ENCODE measurements around the gene FOXR1.

FOXR1 gene, protein sequence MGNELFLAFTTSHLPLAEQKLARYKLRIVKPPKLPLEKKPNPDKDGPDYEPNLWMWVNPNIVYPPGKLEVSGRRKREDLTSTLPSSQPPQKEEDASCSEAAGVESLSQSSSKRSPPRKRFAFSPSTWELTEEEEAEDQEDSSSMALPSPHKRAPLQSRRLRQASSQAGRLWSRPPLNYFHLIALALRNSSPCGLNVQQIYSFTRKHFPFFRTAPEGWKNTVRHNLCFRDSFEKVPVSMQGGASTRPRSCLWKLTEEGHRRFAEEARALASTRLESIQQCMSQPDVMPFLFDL

DNA sequence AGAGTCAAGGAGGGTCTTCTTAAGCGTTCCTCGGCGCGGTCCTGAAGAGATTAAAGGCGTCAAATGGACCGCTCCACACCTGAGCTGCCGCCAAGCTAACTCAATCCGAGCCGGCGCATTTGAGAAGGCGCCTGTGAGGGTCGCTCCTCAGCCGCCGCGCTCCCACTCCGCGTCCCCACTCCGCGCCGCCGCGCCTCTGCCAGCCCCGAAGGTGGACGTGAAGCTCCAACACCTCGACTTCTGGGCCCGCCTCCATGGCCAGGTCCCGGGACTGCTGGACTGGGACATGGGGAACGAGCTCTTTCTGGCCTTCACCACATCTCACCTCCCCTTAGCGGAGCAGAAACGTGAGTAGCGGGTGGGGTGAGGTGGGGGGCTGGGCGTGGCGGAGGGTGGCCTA is at the start of gene FOXR1:
Gene FOXR1, plus strand, starts transcription at position 116 of the 400 bp plus-strand sequence. Its CDS starts 171 bp downstream, at position 287.
- no peak for DNase-seq (ENCODE audit: low spot score)

DNA sequence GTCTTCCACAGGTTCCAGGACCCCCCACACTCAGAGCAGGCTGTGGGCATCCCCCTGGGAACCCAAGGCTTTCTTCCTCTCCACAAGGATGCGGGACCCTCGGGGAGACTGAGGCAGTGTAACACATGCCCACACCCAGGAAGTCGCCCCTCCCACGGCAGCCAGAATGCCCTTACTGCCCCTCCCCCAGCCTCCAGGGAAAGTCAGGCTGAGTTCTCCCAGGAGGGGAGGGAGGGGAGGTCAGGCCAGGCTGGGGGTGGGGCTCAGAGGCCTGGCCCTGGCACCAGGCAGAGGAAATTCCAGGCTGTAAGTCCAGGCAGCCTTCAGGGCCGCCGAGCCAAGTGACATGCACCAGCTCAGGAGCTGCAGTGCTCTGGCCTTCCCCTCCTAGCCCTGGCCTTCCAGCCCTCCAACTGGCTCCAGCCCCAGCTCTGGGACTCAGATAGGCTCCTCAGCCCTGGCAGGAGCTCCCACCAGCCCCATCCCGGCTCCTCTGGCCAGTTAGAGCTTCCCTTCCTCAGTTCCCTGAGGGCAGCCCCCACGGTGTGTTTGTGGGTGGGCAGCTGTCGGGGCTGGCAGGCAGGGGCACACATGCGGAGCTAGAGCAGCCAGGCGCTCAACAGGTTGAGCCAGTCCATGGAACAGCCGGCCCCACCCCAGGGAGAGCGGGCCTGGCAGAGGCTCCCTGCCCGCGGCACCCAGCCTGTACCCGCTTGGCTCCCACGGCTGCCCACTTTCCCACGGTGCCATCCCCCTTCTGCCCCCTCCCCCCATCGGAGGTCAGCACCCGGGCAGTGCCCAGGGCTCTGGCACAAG is 49.4 kb upstream of the FOXR1 start:
- no peak for DNase-seq (ENCODE audit: low spot score)

DNA sequence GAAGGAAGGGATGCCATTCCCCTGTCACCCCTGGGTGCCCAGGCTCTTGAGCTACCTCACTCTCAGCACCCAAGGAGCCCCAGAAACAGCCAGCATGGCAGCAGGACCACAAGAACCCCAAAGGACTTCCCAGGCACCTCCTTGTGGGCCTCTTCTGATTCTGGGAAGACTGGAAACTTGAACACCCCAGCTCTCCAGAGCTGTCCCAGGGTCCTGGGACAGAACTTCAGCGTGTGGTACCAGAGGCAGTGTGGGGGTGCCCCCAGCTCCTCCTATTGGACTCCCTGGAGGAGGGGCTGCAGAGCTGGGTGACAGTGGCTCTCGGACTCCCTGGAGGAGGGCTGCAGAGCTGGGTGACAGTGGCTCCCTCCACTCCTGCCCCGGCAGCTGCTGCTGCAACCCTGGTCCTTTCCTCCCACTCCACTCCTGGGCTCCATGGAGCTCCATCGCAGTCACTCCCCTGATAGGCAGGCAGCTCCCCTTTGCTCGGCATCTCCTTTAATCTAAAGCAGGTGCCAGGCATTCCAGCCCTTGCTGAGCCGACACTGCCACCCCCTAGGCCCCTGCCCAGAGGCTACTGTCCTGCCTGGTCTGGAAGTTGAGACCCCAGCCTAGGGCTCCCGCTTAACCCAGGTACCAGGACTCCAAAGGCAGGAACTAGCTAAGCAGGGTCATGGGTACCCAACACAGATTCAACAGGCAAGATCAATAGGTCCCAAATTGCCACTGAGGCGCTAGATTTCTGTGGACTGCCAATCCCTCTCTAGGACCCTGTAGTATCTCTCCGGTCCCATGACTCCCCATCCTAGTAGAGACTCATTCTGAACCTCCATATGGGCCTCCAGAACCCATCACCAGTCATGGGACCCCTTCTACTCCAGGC is 48.6 kb upstream of the FOXR1 start:
- no peak for DNase-seq (ENCODE audit: low spot score)

DNA sequence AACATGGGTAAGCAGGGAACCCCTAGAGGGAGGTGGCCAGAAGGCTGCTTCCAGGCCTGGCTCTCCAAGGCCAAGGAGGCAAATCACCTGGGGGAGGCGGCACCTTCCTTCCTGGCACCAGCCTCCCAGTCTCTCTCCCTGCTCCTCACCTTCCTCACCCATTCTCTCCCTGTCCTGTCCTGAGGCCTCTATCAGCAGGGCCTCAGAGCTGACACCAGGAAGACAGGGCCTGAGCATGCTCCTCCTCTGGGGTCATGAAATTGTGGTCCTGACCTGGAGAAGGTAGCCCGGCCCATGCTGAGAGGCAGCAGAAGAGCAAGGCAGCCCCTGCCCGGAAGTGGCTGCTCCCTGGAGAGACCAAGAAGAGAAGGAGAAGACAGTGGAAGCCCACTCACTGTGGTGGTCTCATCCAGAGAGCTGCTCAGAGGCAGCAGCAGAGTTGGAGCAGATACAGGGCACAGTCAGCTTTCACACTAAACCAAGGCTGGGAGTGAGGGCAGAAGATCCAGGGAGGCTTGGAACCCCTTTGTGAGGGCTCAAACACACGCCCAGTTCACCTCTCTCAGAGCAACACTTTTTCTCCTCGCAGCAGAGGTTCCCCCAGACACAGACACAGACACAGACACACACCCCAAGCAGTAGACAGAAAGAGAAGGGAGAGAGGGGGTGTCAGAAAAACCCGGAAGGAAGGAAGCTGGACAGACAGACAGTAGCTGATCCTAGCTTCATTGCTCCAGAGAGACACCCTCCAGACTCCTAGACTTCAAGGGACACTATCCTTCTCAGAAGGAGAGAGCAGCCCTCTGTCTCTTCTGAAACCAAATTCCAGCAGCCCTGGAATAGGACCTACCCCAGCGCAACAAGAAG is 47.6 kb upstream of the FOXR1 start:
- DNase-seq (ENCODE audit: low spot score), result peak; percentile 64

DNA sequence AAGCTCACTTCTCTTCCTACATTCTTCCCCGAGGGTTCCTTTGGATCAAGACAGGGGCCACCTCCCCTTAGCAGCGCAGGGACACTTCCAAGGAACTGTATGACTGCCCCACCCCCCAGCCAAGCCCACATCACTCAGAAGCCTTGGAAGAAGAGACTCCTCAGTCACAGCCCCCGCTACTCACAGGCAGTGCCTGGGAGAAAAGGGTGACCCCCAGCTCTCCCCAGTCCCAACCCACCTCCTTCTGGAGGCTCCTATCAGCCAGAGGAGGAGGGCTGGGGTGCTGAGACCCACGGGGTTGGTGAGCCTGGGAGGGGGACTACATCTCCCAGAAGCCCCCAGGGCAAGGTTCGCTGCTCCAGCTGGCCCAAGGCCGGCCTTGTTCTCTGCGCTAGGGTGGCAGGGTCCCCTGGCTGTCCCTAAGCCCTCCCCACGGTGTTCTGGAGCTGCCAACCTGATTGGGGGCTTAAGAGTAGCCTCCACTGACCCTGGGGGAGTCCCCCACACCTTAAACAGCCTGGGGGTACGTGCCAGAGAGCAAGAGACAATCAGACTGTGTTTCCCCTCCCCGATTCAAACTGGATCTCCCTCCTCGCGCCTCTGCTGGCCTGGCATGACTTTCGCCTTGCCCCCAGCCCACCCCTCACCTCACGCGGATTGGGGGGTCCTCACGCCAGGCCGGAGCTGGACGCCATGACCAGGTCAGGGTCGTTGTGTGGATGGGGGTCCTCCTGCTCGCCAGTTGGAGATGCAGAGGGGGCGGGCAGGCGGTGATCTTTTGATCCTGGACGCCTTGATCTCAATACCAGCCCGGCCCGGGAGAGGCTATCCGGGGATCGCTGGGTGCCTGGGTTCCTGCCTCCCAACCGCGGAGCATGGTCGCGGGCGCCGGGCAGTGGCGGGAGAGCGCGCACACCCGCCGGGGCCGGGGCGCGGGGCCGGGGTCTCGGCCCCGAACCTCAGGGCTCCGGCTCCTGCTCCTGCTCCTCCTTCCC is 46.7 kb upstream of the FOXR1 start:
- no peak for DNase-seq (ENCODE audit: low spot score)

DNA sequence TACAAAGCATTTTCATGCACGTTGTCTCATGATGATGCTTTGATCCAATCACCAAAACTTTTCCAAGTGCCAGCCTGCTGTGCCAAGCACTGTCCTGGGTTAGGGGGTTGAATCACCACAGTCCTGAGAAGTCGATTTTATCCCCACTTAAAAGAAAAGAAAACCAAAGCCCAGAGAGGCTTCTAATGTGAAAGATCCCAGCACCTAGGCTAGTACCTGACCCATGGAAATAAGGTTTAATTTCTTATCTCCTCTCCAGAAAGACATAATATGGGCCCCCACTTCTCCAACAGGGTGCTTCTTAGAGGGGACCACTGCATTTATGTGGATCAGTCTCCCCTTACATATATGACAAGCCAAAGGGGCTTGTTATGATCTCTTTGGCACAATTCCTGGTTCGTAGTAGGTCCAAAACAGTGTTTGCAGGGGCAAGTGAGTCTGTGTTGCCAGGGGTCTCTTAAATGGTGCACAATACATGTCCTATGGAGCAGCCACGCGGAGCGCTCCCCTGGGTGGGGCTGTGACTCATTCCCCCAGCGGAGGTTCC is 43.9 kb upstream of the FOXR1 start:
- DNase-seq (ENCODE audit: low spot score), result no peak

DNA sequence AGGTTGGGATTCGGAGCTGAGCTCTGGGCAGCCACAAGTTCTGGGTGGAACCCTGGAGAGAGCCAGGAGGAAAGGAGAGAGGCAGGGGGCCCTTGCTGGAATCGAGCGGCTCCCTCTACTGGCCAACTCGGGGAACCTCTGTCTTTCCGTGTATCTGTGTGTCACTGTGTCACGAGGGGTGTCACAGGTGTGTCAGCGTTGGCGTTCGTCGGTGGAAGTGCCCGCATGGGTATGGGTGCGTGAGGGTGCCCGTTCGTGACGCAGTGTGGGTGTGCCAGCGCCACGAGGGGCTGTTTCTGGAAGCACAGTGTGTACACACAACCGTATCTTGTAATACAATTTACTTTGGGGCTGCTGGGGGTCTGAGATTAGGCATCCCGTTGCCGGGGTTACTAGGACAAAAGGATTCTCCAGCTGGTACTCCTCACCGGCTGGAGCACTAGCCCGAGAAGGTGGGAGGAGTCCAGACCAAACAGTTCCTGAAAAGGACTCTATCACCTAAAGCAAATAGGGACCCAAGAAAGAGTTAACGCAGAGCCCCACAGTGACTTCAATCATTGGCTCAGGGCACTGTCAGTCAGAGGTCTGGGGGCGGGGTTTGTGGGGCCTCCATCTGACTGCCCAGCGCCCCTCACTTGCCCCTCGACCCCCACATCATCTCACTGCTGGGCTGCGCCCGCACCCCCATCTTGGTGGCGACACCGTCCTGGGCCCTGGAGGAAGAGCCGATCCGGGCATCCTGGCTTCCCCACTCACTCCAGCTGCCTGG is 43.3 kb upstream of the FOXR1 start:
- DNase-seq (ENCODE audit: low spot score), result peak; percentile 96

DNA sequence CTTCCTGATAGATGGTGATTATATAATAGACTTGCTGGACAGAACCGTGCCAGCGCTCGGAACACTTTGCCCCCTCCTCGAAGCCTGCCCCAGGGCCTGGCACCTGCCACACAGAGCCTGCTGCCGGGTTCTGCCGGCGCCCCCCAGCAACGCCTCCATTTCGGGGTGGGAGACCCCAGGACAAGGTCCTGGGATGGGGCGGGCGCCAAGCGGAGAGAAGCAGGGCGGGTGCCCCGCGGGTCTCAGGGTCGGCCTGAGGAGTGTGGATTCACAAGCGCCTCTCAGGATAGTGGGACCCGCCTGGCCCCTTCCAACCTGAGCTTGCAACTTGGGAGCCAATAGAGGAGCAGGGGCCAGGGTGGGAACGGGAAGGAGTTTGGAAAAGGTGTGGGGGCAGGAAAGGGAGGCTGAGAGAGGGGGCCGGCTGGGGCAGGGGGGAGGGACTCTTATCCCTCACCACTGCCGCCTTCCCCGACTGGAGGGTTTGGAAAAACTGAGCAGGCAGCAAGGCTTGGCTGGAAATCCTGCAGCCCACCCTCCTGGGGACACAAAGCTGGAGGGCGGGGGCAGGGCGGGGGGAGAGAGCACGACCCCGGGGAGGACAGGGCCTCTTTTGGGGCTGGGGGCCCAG is 42.6 kb upstream of the FOXR1 start:
- peak; percentile 36 for DNase-seq (ENCODE audit: low spot score)

DNA sequence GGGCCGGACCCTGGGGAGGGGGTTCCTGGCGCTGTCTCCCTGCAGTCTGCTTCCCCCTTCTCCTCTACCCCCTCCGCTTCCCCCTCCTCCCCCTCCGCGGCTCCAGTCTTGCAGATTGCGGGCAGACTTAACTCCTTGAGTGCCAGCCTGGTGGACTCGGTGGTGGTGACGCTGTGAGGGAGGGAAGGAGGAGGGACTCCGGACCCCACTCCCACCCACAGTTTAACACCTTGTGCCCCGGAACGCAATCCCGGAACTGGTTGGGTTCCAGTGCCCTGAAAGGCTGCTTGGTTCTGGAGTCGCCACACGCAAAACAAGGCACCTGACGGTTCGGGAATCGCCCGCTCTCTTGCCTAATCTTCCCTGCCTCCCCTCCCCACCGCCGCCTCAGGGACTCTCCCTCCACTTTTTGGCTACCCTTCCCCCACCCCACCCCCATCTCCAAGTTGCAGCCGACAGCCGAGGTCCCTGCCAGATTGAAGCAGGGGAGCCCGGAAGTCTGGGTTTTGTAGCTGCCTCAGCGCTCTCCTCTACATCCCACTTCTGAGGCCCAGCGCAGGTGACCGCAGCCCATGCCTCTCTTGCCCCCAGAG is 42.0 kb upstream of the FOXR1 start:
- DNase-seq (ENCODE audit: low spot score), result peak; percentile 85

DNA sequence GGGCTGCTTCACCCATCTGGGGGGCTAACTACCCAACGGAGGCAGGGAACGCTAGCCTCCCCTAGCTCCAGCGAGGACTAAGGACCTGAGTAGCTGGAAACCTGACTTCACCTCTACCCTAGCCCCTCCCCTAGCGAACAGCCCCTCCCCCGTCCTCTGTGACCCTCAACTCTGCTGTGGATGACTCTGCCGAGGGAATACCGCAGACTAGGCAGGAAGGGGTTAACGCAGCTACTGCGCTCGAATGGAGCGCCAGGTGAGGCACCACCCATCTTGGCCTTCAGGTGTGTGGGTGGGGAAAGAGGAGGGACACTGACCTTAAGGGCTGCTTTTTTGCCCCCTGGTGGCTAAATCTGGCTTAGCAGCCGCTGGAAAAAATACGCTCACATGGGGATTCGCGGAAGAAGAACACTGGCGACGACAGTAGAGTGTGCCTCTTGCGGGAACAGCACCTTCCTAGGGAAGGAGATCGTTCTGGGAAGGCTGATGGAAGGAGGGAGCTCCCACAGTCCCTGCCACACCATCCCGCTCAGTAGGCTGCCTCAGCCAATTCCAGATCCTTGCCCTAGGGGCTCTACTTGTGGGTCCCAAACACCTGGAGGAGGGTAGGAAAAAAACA is 41.4 kb upstream of the FOXR1 start:
- peak; percentile 90 for DNase-seq (ENCODE audit: low spot score)

DNA sequence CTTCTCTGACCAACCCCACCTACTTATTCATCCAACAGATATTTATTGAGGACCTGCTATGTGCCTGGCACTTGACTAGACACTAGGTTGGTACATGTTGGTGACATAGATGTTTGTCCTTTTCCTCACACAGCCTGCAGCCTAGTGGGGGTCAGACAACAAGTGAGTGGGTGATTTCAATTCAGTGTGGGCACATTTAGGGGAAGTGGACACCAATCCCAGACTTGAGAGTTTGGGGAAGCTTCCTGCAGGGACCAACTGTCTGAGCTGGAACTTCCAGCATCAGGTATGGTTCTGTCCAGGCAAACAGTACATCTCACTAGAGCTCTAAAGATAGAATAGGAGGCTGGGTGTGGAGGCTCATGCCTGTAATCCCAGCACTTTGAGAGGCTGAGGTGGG is 40.0 kb upstream of the FOXR1 start:
- DNase-seq (ENCODE audit: low spot score), result no peak

DNA sequence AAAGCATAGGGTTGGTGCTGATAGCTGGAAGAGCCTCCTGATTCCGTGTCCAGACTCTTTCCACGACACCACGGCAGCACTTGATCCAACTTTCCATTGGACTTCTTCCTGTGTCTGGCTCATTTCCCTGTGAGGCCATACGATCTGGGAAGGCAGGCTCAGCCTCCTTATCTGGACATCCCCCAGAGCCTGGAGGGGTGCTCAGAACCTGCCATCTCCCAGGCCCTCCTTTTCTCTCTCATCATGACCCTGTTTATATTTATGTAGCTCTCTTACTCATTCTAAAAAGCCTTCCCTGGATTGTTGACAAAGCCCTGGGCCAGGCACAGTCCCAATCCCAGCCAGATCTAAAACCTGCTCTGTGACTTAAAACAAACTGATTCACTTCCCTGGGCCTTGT is 38.1 kb upstream of the FOXR1 start:
- no peak for DNase-seq (ENCODE audit: low spot score)

DNA sequence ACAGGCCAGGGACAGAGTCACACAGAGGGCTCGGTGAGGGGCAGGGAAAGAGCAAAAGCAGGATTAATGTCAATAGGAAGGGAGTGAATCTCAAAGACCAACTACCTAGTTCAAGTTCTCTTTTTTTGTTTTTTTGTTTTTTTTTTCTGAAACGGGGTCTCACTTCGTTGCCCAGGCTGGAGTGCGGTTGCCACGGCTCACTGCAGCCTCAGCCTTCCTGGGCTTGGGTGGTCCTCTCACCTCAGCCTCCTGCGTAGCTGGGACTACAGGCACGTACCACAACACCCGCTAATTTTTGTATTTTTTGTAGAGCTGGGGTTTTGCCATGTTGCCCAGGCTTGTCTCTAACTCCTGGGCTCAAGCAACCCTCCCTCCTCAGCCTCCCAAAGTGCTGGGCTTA is 36.2 kb upstream of the FOXR1 start:
- no peak for DNase-seq (ENCODE audit: low spot score)

DNA sequence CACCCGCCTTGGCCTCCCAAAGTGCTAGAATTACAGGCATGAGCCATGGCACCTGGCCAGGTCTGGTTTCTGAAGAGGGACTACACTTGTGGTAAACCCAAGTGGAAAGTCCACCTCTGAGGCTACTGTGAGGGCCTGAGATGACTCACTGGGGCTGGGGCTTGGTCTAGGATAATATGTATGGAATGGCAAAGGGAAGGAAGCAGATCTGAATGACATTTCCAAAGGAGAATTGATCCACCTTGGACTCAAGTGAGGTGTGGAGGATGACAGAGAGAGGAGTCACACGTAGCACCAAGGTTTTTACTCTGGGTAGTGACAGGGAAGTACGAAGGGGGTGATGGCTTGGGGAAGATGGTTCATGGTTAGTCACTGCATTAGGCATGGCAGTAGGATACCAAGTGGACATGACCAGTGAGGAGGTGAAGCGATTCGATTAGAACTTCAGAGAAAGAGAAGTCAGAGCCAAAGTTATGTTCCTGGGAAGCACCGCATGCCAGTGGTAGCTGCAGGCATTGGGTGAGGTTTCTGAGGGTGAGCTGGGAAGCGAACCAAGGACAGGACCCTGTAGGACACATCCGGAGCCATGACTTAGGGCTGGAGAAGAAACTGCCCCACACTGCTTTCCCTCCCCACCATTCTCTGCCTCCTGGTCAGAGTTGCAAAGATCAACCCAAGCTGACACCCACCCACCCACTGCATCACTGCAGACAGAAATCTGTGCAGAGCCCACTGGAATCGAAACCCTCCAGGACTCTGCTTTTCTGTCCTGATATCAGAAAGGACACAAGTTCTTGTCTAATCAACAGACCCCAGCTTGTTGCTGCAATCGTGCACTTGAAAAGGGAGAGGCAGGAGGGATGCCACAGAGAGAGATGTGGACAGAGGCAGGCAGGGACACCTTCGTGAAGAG is 32.8 kb upstream of the FOXR1 start:
- DNase-seq (ENCODE audit: low spot score), result no peak

DNA sequence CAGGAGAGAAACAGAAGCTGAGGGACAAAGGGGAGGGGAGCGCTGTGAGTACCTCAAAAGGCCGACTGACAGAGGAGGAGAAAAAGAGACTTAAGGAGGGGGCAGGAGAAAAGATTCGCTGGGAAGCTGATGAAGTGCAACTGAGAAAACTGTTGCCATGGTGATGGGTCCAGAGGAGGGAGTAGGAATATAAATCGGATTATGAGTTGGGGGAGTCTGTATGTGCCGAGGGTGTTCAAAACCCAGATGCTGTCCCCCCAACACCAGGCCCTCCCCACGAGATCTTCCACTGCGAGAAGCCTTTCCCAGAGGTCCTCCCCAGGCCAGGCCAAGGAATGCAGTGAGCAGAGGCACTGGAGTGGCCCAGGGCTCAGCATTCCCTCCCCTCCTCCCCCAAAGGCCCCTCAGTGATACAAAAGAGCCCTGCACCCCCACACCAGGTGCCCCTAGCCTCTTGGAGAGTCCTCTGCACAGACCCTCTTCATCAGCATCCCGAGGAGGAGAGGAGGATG is 32.1 kb upstream of the FOXR1 start:
- DNase-seq (ENCODE audit: low spot score), result no peak

DNA sequence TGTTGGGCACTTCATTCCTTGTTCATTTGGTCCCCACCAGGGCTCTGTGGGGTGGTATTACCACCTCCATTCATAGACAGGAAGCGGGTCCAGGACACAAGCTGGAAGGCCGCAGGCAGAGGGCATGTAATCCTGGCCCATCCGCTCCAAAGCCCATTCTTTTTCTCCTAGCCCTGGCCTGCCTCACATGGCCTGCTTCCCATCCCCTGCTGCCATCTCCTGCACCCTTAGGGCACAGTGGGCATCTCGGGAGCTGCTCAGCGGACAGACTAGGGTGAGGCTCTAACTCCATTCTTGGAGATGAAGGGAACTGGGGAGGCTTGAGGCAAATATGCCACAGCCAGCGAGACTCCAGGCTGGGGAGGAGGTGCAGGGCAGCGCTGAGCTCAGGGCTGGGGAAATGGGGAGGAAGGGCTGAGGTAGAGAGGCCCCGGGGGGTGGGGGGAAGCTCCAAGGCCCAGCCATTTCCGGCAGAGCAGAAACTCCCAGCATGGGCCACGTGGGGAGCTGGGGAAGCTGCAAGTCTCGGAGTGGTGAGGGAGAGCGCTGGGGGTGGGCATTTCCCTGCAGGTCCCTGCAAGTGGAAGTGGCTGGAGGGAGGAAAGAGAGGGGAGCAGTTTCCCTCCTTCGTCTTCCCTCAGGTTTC is 31.5 kb upstream of the FOXR1 start:
- peak; percentile 25 for DNase-seq (ENCODE audit: low spot score)
